OCI-LY1 (cell line): ENCODE results near the gene ENG.

Source experiments
- EZH2 ChIP-seq: fragments of 200-600 bp; sonication (generic), shearing (Covaris generic); IDR thresholded peaks from 2 replicates; pipeline ENCODE4 v1.8.0; 2017; ENCODE audit warnings: borderline replicate concordance, mixed run types, mild to moderate bottlenecking, antibody characterized with exemption, low read length, moderate library complexity, mixed read lengths
- TF ChIP-seq, protein P1 (sequence below): fragments of 200-600 bp; sonication (generic), shearing (Covaris generic); IDR thresholded peaks from 2 replicates; pipeline ENCODE4 v1.5.1; 2017; ENCODE audit warnings: mild to moderate bottlenecking, antibody characterized with exemption, low read length, moderate library complexity, mixed read lengths

- no peak for TF ChIP-seq EZH2
- TF ChIP-seq, protein P1, sequence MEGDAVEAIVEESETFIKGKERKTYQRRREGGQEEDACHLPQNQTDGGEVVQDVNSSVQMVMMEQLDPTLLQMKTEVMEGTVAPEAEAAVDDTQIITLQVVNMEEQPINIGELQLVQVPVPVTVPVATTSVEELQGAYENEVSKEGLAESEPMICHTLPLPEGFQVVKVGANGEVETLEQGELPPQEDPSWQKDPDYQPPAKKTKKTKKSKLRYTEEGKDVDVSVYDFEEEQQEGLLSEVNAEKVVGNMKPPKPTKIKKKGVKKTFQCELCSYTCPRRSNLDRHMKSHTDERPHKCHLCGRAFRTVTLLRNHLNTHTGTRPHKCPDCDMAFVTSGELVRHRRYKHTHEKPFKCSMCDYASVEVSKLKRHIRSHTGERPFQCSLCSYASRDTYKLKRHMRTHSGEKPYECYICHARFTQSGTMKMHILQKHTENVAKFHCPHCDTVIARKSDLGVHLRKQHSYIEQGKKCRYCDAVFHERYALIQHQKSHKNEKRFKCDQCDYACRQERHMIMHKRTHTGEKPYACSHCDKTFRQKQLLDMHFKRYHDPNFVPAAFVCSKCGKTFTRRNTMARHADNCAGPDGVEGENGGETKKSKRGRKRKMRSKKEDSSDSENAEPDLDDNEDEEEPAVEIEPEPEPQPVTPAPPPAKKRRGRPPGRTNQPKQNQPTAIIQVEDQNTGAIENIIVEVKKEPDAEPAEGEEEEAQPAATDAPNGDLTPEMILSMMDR: no peak
Measured at GRCh38 chr9:127777368-127777980, 77.0 kb downstream of the ENG start.
